RWPE2 (cell line): ENCODE measurements around the gene CCT8L2.
"Not testable (repeated sequence)": the region's sequence is repeated elsewhere in the genome, so short reads cannot be mapped to it uniquely, and the experiment has no call there.

Experiments used
- ATAC-seq: fragments of 200-7000 bp; cut with Tn5 transposase; 3 replicates; pipeline ENCODE4 v1.9.1; 2021; ENCODE audit warnings: low read depth
- DNase-seq: peaks from one replicate; pipeline ENCODE4 v3.0.0-alpha.2; 2020; ENCODE audit warnings: low spot score
- H3K27ac ChIP-seq: fragments of 450-650 bp; 2 replicates; pipeline ENCODE4 v1.5.1; 2017; ENCODE audit warnings: mild to moderate bottlenecking; ENCODE audit not compliant: poor library complexity, severe bottlenecking
- H3K27me3 ChIP-seq: fragments of 250-450 bp; sonication (Bioruptor Pico); 2 replicates; pipeline ENCODE4 v1.5.1; 2021; ENCODE audit warnings: mild to moderate bottlenecking, moderate library complexity; ENCODE audit not compliant: insufficient read depth, poor library complexity, severe bottlenecking
- H3K36me3 ChIP-seq: fragments of 250-450 bp; sonication (Bioruptor Pico); 2 replicates; pipeline ENCODE4 v1.5.1; 2020; ENCODE audit warnings: low read depth, mild to moderate bottlenecking, moderate library complexity
- H3K4me1 ChIP-seq: fragments of 250-450 bp; sonication (Bioruptor Pico); 2 replicates; pipeline ENCODE4 v1.5.1; 2021; ENCODE audit warnings: mild to moderate bottlenecking, moderate library complexity; ENCODE audit not compliant: insufficient read depth, poor library complexity, severe bottlenecking
- H3K4me3 ChIP-seq: fragments of 250-450 bp; sonication (Bioruptor Pico); 2 replicates; pipeline ENCODE4 v1.5.1; 2021; ENCODE audit warnings: mild to moderate bottlenecking, moderate library complexity; ENCODE audit not compliant: severe bottlenecking
- H3K9me3 ChIP-seq: fragments of 250-450 bp; sonication (Bioruptor Pico); 2 replicates; pipeline ENCODE4 v1.5.1; 2021; ENCODE audit warnings: mild to moderate bottlenecking, moderate library complexity; ENCODE audit not compliant: severe bottlenecking
- TF ChIP-seq, protein P1 (sequence below): fragments of 450-650 bp; IDR thresholded peaks from one replicate; pipeline ENCODE4 v1.5.1; 2017; ENCODE audit warnings: mild to moderate bottlenecking, moderate library complexity; ENCODE audit not compliant: poor library complexity, severe bottlenecking

The CCT8L2 gene

GRCh38 chr22:16559056-16559955 lies 33.3 kb downstream of the CCT8L2 start:
- peaks cover 4% of the 10 kb centered on the region for H3K9me3 ChIP-seq
- H3K36me3 ChIP-seq = no peaks in the 10 kb centered on the region
- no peak overlapping the region for H3K4me3 ChIP-seq
- TF ChIP-seq, protein P1, sequence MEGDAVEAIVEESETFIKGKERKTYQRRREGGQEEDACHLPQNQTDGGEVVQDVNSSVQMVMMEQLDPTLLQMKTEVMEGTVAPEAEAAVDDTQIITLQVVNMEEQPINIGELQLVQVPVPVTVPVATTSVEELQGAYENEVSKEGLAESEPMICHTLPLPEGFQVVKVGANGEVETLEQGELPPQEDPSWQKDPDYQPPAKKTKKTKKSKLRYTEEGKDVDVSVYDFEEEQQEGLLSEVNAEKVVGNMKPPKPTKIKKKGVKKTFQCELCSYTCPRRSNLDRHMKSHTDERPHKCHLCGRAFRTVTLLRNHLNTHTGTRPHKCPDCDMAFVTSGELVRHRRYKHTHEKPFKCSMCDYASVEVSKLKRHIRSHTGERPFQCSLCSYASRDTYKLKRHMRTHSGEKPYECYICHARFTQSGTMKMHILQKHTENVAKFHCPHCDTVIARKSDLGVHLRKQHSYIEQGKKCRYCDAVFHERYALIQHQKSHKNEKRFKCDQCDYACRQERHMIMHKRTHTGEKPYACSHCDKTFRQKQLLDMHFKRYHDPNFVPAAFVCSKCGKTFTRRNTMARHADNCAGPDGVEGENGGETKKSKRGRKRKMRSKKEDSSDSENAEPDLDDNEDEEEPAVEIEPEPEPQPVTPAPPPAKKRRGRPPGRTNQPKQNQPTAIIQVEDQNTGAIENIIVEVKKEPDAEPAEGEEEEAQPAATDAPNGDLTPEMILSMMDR = no peak
- no peaks in the 10 kb centered on the region for H3K27me3 ChIP-seq
- H3K4me1 ChIP-seq = no peaks in the 10 kb centered on the region
- no peak overlapping the region for H3K27ac ChIP-seq
- peak; percentile 33 for DNase-seq
- ATAC-seq = no peak

- peak; percentile 45 for DNase-seq
- not testable (repeated sequence) for H3K36me3 ChIP-seq, H3K27me3 ChIP-seq, H3K27ac ChIP-seq, H3K4me3 ChIP-seq, H3K4me1 ChIP-seq, H3K9me3 ChIP-seq, ATAC-seq
Observed at GRCh38 chr22:16558376-16558945, 34.1 kb downstream of the CCT8L2 start.

DNA sequence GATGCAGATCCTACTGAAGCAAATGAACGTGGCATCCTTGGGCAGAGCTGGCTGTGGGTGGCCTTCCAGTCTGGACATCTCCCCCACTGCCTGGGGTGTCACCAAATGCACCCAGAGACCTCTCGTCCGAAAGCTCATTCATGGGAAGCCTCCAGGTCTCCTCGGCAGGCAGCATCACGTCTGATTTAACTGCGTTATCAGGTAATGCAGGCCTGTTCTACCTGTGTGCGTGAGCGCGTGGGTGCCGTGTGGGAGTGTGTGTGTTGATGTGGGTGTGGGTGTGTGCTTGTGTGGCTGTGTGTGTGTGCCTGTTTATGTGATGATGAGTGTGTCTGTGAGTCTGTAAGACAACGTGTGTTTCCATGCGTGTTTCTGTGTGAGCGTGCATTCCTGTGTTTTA lies 35.1 kb downstream of the CCT8L2 start:
- not testable (repeated sequence) for ATAC-seq

GRCh38 chr22:16555077-16555994 lies 37.3 kb downstream of the CCT8L2 start:
- not testable (repeated sequence) for H3K4me1 ChIP-seq, DNase-seq, H3K27ac ChIP-seq, H3K9me3 ChIP-seq, H3K27me3 ChIP-seq, ATAC-seq, H3K36me3 ChIP-seq, H3K4me3 ChIP-seq

More for the DNA sequence above, 35.1 kb downstream of the CCT8L2 start:
- not testable (repeated sequence) for H3K4me1 ChIP-seq, H3K27ac ChIP-seq, H3K9me3 ChIP-seq, DNase-seq, H3K4me3 ChIP-seq, H3K27me3 ChIP-seq, H3K36me3 ChIP-seq

- H3K27ac ChIP-seq, ATAC-seq, H3K4me1 ChIP-seq, H3K36me3 ChIP-seq, DNase-seq, H3K9me3 ChIP-seq, H3K27me3 ChIP-seq, H3K4me3 ChIP-seq: not testable (repeated sequence)
Observed at GRCh38 chr22:16543310-16543709, 49.3 kb downstream of the CCT8L2 start.
